ENCODE results near the gene C1orf216. TPM values are rescaled to one million over a fixed set of nuclear protein-coding genes. Genes with fewer than 3 reads are reported as not detected.
"Not testable (repeated sequence)": the region's sequence is repeated elsewhere in the genome, so short reads cannot be mapped to it uniquely, and the experiment has no call there.

C1orf216 gene
- total and polyA plus RNA-seq, 2 of the 4 experiments (the other 2 are of a cell fraction) = 13.4 to 16.7 TPM

GRCh38 chr1:35714921-35715567 is 3.6 kb downstream of the C1orf216 start (continued):
- TF ChIP-seq MAFK (IDR thresholded peaks at IDR 0.05; ENCODE audit: low read depth, low read length) = no peak

GRCh38 chr1:35711098-35711497 is 7.6 kb downstream of the C1orf216 start:
- H3K9me3 ChIP-seq (ENCODE audit: control insufficient read depth, insufficient read depth, low read length); H3K18ac ChIP-seq (ENCODE audit: low read depth, low read length); H3K4me3 ChIP-seq (ENCODE audit: insufficient read depth, low read depth, low read length); H2BK120ac ChIP-seq (ENCODE audit: low read depth, low read length); H3K27ac ChIP-seq (ENCODE audit: insufficient read depth, low read length); H4K5ac ChIP-seq (ENCODE audit: low read depth, low read length); H2AK9ac ChIP-seq (replicated peaks; ENCODE audit: low read depth, low read length, poor library complexity); H4K8ac ChIP-seq (ENCODE audit: low read depth in 2 of 2, low read length in 2 of 2); H3K4me2 ChIP-seq (ENCODE audit: low read depth, low read length); H2AK5ac ChIP-seq (ENCODE audit: low read depth, low read length); H3K4me1 ChIP-seq (ENCODE audit: control insufficient read depth, insufficient read depth, low read length); POLR2A ChIA-PET (ENCODE audit: unreplicated experiment); intact Hi-C loops (cut with micrococcal nuclease); DNase-seq; H4K91ac ChIP-seq (ENCODE audit: insufficient read depth, low read depth, low read length); BruUV-seq (replicated peaks); H3K4ac ChIP-seq (ENCODE audit: low read depth, low read length); H2BK15ac ChIP-seq (ENCODE audit: low read depth, low read length); H3K9me1 ChIP-seq (ENCODE audit: insufficient read depth, low read length); in situ Hi-C loops (cut with MboI; ENCODE audit: low sequenced_read_pairs); dilution Hi-C loops (cut with HindIII; ENCODE audit: low sequenced_read_pairs, unreplicated experiment); H2BK5ac ChIP-seq (ENCODE audit: low read depth, low read length, poor library complexity, severe bottlenecking); H3K56ac ChIP-seq (ENCODE audit: extremely low read depth, insufficient read depth, low read length); H3K23ac ChIP-seq (ENCODE audit: low read depth, low read length); H3K9ac ChIP-seq (ENCODE audit: low read depth, low read length); H3K14ac ChIP-seq (replicated peaks; ENCODE audit: low read depth, low read length); H2AFZ ChIP-seq (replicated peaks; ENCODE audit: low read length, poor library complexity); ATAC-seq (ENCODE audit: low read depth); H2BK20ac ChIP-seq (ENCODE audit: low read depth, low read length): not testable (repeated sequence)
- Histone ChIP-seq H4K20me1 (ENCODE audit: insufficient read depth, low read length) (peaks cover 20% of the 10 kb centered on the region), H3K79me1 (ENCODE audit: low read depth in 1 of 2, low read length in 2 of 2) (peaks cover 14 to 35% of the 10 kb centered on the region in 2 experiments), H3K27me3 (ENCODE audit: control insufficient read depth, insufficient read depth, low read length) (peaks cover 19% of the 10 kb centered on the region), H3K36me3 (ENCODE audit: control insufficient read depth, insufficient read depth, low read length) (peaks cover 14% of the 10 kb centered on the region)
- WGBS, 2 experiments (ENCODE audit: extremely low coverage in 2 of 2, insufficient read length in 1 of 2) = 57% methylated on average over 1 of the region's 5 CpGs; no CpG with 5 or more reads in 1 of the 2 experiments
- CTCF ChIA-PET = interaction anchor here (0.6 kb wide), 1 partner anchor 11 kb away, joined by 3 read pairs; no protein-coding TSS in a partner anchor
